Measurements from ENCODE around the gene CACTIN. TPM values are rescaled to one million over a fixed set of nuclear protein-coding genes. Genes with fewer than 3 reads are reported as not detected.

The CACTIN gene
- total RNA-seq, 6 experiments from 2014 or later = 8.4 to 14.9 (median 10.3) TPM

- H3K27ac ChIP-seq = no peak overlapping the region
- intact Hi-C loops (cut with DNase I) = no loop called here
- TF ChIP-seq CTCF (IDR thresholded peaks at IDR 0.05) (no peak), POLR2A (IDR thresholded peaks at IDR 0.05) (no peak)
- DNase-seq (no peak), ATAC-seq (no peak)
- no CpG with 5 or more reads among the region's 23 CpGs for whole genome bisulfite sequencing (ENCODE audit: insufficient coverage, low coverage, low lambda C conversion rate, missing lambda C conversion rate)
- no peaks in the 10 kb centered on the region for H3K4me1 ChIP-seq
- H3K9me3 ChIP-seq = no peaks in the 10 kb centered on the region
- H3K27me3 ChIP-seq = no peaks in the 10 kb centered on the region
- H3K4me3 ChIP-seq = no peak overlapping the region
- H3K36me3 ChIP-seq = peaks cover 0 to 4% (median 0%) of the 10 kb centered on the region in 4 donors
These were observed 11.0 kb upstream of the CACTIN start for GRCh38 chr19:3637621-3638020.

GRCh38 chr19:3636962-3637361 is 10.4 kb upstream of the CACTIN start:
- intact Hi-C loops (cut with DNase I) = no loop called here
- no CpG with 5 or more reads among the region's 20 CpGs for WGBS (ENCODE audit: insufficient coverage, low coverage, low lambda C conversion rate, missing lambda C conversion rate)
- Histone ChIP-seq H3K4me3 (no peak overlapping the region), H3K27me3 (no peaks in the 10 kb centered on the region), H3K9me3 (no peaks in the 10 kb centered on the region), H3K4me1 (no peaks in the 10 kb centered on the region), H3K36me3 (peaks cover 0 to 4% (median 0%) of the 10 kb centered on the region in 4 donors), H3K27ac (no peak overlapping the region)
- DNase-seq = no peak
- no peak for ATAC-seq
- no peak for TF ChIP-seq CTCF (IDR thresholded peaks at IDR 0.05)
- TF ChIP-seq POLR2A (IDR thresholded peaks at IDR 0.05) = no peak

GRCh38 chr19:3636506-3636905 is 9.9 kb upstream of the CACTIN start:
- H3K27ac ChIP-seq = no peak overlapping the region
- H3K4me3 ChIP-seq = no peak overlapping the region
- H3K4me1 ChIP-seq = no peaks in the 10 kb centered on the region
- peaks cover 0 to 4% (median 0%) of the 10 kb centered on the region in 4 donors for H3K36me3 ChIP-seq
- intact Hi-C loops (cut with DNase I) = no loop called here
- TF ChIP-seq POLR2A (IDR thresholded peaks at IDR 0.05) = no peak
- TF ChIP-seq CTCF (IDR thresholded peaks at IDR 0.05) = no peak
- no CpG with 5 or more reads among the region's 20 CpGs for WGBS (ENCODE audit: insufficient coverage, low coverage, low lambda C conversion rate, missing lambda C conversion rate)
- no peaks in the 10 kb centered on the region for H3K9me3 ChIP-seq
- H3K27me3 ChIP-seq = no peaks in the 10 kb centered on the region
- ATAC-seq (no peak), DNase-seq (no peak)

DNA sequence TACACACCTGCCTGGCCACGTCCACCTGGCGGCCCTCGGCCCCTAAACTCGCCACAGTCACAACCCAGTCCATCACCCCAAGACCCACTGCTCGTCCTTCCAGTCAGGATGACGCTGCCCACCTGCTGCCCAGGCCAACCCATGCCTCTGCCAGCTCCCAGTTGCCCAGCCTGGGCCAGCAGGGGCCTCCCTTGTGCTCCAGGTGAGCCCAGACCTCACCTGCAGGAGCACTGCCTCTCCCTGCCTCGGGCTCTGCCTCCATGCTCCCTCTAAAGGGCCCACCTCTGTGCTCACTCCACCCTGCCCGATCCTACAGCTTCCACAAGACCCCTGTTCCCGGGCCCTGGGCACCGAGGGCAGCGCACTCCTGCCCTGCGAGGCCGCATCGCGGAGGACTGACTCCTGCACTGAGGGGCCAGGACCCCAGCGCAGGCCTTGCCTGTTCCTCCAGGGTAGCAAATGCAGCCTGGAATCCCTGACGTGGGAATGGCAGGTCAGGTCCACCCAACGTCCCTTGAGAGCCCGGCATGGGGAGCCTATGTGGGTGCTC is 8.0 kb upstream of the CACTIN start:
- ATAC-seq (no peak), DNase-seq (no peak)
- Histone ChIP-seq H3K27ac (no peak overlapping the region), H3K4me1 (no peaks in the 10 kb centered on the region), H3K27me3 (no peaks in the 10 kb centered on the region), H3K4me3 (no peak overlapping the region), H3K9me3 (no peaks in the 10 kb centered on the region), H3K36me3 (no peaks in the 10 kb centered on the region)
- intact Hi-C loops (cut with DNase I) = no loop called here
- TF ChIP-seq CTCF (IDR thresholded peaks at IDR 0.05) (no peak), POLR2A (IDR thresholded peaks at IDR 0.05) (no peak)
- 72% methylated on average over 2 of the region's 19 CpGs for WGBS (ENCODE audit: insufficient coverage, low coverage, low lambda C conversion rate, missing lambda C conversion rate)

DNA sequence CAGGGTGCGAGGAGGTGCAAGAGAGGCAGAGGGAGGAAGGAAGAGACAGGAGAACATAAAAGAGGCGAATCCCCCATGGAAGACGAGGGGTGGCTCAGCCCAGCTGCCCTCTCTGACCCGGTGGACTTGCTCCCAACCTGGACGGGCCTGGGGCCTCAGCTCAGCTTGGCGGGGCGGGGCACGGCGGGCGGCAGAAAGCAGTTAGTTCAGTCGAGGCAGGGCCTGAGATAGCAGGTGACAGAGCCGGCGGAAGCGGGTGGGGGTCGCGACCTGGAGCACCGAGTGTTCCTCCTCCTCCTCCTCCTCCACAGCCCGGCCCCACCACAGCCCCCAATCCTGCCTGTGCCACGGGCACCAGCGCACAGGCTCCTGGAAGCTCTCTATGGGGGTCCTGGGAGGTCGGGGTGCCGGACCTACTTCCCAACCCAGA is 7.0 kb upstream of the CACTIN start:
- H3K4me3 ChIP-seq = no peak overlapping the region
- intact Hi-C loops (cut with DNase I) = no loop called here
- no peaks in the 10 kb centered on the region for H3K4me1 ChIP-seq
- DNase-seq (no peak), ATAC-seq (no peak)
- no peak for TF ChIP-seq CTCF (IDR thresholded peaks at IDR 0.05)
- TF ChIP-seq POLR2A (IDR thresholded peaks at IDR 0.05) = no peak
- no peak overlapping the region for H3K27ac ChIP-seq
- 81% methylated on average over 5 of the region's 22 CpGs for WGBS (ENCODE audit: insufficient coverage, low coverage, low lambda C conversion rate, missing lambda C conversion rate)
- H3K9me3 ChIP-seq = no peaks in the 10 kb centered on the region
- H3K36me3 ChIP-seq = no peaks in the 10 kb centered on the region
- no peaks in the 10 kb centered on the region for H3K27me3 ChIP-seq

Measured in right lobe of liver (tissue), 6 donors.